SU-DHL-6 (cell line): ENCODE data around the gene CST9L.

Experiments used
- H2AFZ ChIP-seq: fragments of 200-600 bp; sonication (generic); 2 replicates; pipeline ENCODE4 v1.6.1; 2014; ENCODE audit warnings: low read depth, mild to moderate bottlenecking, moderate library complexity, mixed read lengths, antibody characterized with exemption, low read length; ENCODE audit not compliant: severe bottlenecking
- H3F3A ChIP-seq: fragments of 200-600 bp; shearing (Covaris generic); 2 replicates; pipeline ENCODE4 v1.6.0; 2016; ENCODE audit warnings: antibody characterized with exemption, mild to moderate bottlenecking; ENCODE audit not compliant: insufficient read depth
- H3K27ac ChIP-seq: fragments of 200-600 bp; sonication (generic); 2 replicates; pipeline ENCODE4 v1.5.1; 2016; ENCODE audit warnings: low read depth, mild to moderate bottlenecking, low read length, moderate library complexity, mixed read lengths
- H3K27me3 ChIP-seq: fragments of 200-600 bp; sonication (generic), shearing (Covaris generic); 2 replicates; pipeline ENCODE4 v1.6.0; 2014; ENCODE audit warnings: mild to moderate bottlenecking, low read length
- H3K36me3 ChIP-seq: fragments of 200-600 bp; sonication (generic); 2 replicates; pipeline ENCODE4 v1.6.1; 2014; ENCODE audit warnings: mild to moderate bottlenecking, low read length, mixed read lengths
- H3K4me2 ChIP-seq: fragments of 300-600, 200-600 bp; shearing (Covaris generic), sonication (generic); 2 replicates; pipeline ENCODE4 v1.6.0; 2014; ENCODE audit warnings: low read length, low read depth, mild to moderate bottlenecking; ENCODE audit not compliant: poor library complexity, severe bottlenecking
- H3K4me3 ChIP-seq: fragments of 200-600 bp; sonication (generic); 2 replicates; pipeline ENCODE4 v1.5.1; 2014; ENCODE audit warnings: antibody characterized with exemption, low read length, mild to moderate bottlenecking, mixed read lengths; ENCODE audit not compliant: insufficient read depth, poor library complexity, severe bottlenecking
- H3K79me2 ChIP-seq: fragments of 200-600 bp; sonication (generic); 2 replicates; pipeline ENCODE4 v1.6.1; 2014; ENCODE audit warnings: mild to moderate bottlenecking, low read length, moderate library complexity; ENCODE audit not compliant: insufficient read depth
- H3K9ac ChIP-seq: fragments of 200-600 bp; sonication (generic); 2 replicates; pipeline ENCODE4 v1.7.0; 2014; ENCODE audit warnings: mild to moderate bottlenecking, low read length
- H3K9me2 ChIP-seq: fragments of 200-600 bp; sonication (generic); replicated peaks from 2 replicates; pipeline ENCODE4 v1.6.1; 2014; ENCODE audit warnings: low read length; ENCODE audit not compliant: insufficient read depth
- H3K9me3 ChIP-seq: fragments of 200-600 bp; sonication (generic); 2 replicates; pipeline ENCODE4 v1.6.1; 2014; ENCODE audit warnings: low read length, mixed read lengths; ENCODE audit not compliant: insufficient read depth
- H4K20me1 ChIP-seq: fragments of 200-600 bp; sonication (generic); 2 replicates; pipeline ENCODE4 v1.6.1; 2014; ENCODE audit warnings: low read depth, mild to moderate bottlenecking, antibody characterized with exemption, low read length, moderate library complexity, mixed read lengths
- CTCF ChIP-seq: fragments of 200-600 bp; sonication (generic); IDR thresholded peaks from one replicate; pipeline ENCODE4 v1.5.1; 2017; ENCODE audit warnings: antibody characterized with exemption, mild to moderate bottlenecking, low read length, moderate library complexity; ENCODE audit not compliant: insufficient read depth, poor library complexity, severe bottlenecking
- EZH2phosphoT487 ChIP-seq: fragments of 200-600 bp; sonication (generic), shearing (Covaris generic); conservative IDR thresholded peaks from 2 replicates; pipeline ENCODE4 v1.6.1; 2018; ENCODE audit warnings: mild to moderate bottlenecking, antibody characterized with exemption, low read length, moderate library complexity, mixed read lengths

The CST9L gene

GRCh38 chr20:23532533-23532932 lies 35.8 kb downstream of the CST9L start:
- H3K4me3 ChIP-seq, result no peak overlapping the region
- no peaks in the 10 kb centered on the region for H3K36me3 ChIP-seq
- H3K9me3 ChIP-seq, result no peaks in the 10 kb centered on the region
- no peaks in the 10 kb centered on the region for H4K20me1 ChIP-seq
- no peak overlapping the region for H3K9ac ChIP-seq
- no peak for TF ChIP-seq CTCF
- TF ChIP-seq EZH2phosphoT487, result no peak
- H2AFZ ChIP-seq, result no peak overlapping the region
- H3K9me2 ChIP-seq, result no peaks in the 10 kb centered on the region
- H3K27me3 ChIP-seq, result no peaks in the 10 kb centered on the region
- H3K4me2 ChIP-seq, result no peak overlapping the region
- no peak overlapping the region for H3K27ac ChIP-seq
- H3K79me2 ChIP-seq, result no peaks in the 10 kb centered on the region
- H3F3A ChIP-seq, result no peaks in the 10 kb centered on the region

GRCh38 chr20:23530937-23531567 lies 37.2 kb downstream of the CST9L start:
- Histone ChIP-seq H3K36me3 (no peaks in the 10 kb centered on the region), H3K9me3 (no peaks in the 10 kb centered on the region), H2AFZ (no peak overlapping the region), H3K27ac (no peak overlapping the region), H4K20me1 (no peaks in the 10 kb centered on the region), H3K79me2 (no peaks in the 10 kb centered on the region), H3F3A (no peaks in the 10 kb centered on the region), H3K27me3 (no peaks in the 10 kb centered on the region), H3K4me2 (no peak overlapping the region), H3K4me3 (no peak overlapping the region), H3K9me2 (no peaks in the 10 kb centered on the region), H3K9ac (no peak overlapping the region)
- TF ChIP-seq CTCF (no peak), EZH2phosphoT487 (no peak)

GRCh38 chr20:23528867-23529431 lies 39.3 kb downstream of the CST9L start:
- Histone ChIP-seq H3K9me3 (no peaks in the 10 kb centered on the region), H3K27me3 (no peaks in the 10 kb centered on the region), H3K9me2 (no peaks in the 10 kb centered on the region), H4K20me1 (no peaks in the 10 kb centered on the region), H3K36me3 (no peaks in the 10 kb centered on the region), H3K4me3 (no peak overlapping the region), H3F3A (no peaks in the 10 kb centered on the region), H3K4me2 (no peak overlapping the region), H3K79me2 (no peaks in the 10 kb centered on the region), H3K9ac (no peak overlapping the region), H2AFZ (no peak overlapping the region), H3K27ac (no peak overlapping the region)
- TF ChIP-seq CTCF (no peak), EZH2phosphoT487 (no peak)
